Measurements from ENCODE around the gene GNL3L.
"Not testable (repeated sequence)": the region's sequence is repeated elsewhere in the genome, so short reads cannot be mapped to it uniquely, and the experiment has no call there.

GNL3L gene

GRCh38 chrX:54550821-54551220, 20.8 kb downstream of the GNL3L start:
- H2AFZ ChIP-seq (ENCODE audit: low read depth, low read length) = no peak overlapping the region
- H3K4me2 ChIP-seq (ENCODE audit: low read length) = no peak overlapping the region
- TF ChIP-seq CTCF (IDR thresholded peaks at IDR 0.05; ENCODE audit: low read depth, low read length) (no peak), EZH2phosphoT487 (IDR thresholded peaks at IDR 0.05; ENCODE audit: low read depth) (no peak)
- H3K27me3 ChIP-seq (ENCODE audit: low read depth, low read length) = no peaks in the 10 kb centered on the region
- no peaks in the 10 kb centered on the region; the same call in 1 of the 2 replicates for H4K20me1 ChIP-seq (ENCODE audit: insufficient read depth, low read length)
- H3K9me3 ChIP-seq (ENCODE audit: insufficient read depth, low read length) = no peaks in the 10 kb centered on the region
- no peak overlapping the region for H3K27ac ChIP-seq (ENCODE audit: low read length)
- no peak overlapping the region for H3K4me3 ChIP-seq (ENCODE audit: low read length)
- H3K9ac ChIP-seq (ENCODE audit: low read length) = no peak overlapping the region
- H3K79me2 ChIP-seq (ENCODE audit: low read length) = no peaks in the 10 kb centered on the region
- H3K36me3 ChIP-seq (replicated peaks; ENCODE audit: low read depth, low read length) = peaks cover 27% of the 10 kb centered on the region
- no peaks in the 10 kb centered on the region for H3K4me1 ChIP-seq (ENCODE audit: low read length)

- no peaks in the 10 kb centered on the region for H3K27me3 ChIP-seq (ENCODE audit: low read depth, low read length)
- H3K36me3 ChIP-seq (replicated peaks; ENCODE audit: low read depth, low read length) = peaks cover 22% of the 10 kb centered on the region
- no peak overlapping the region for H2AFZ ChIP-seq (ENCODE audit: low read depth, low read length)
- no peak overlapping the region for H3K9ac ChIP-seq (ENCODE audit: low read length)
- no peak for TF ChIP-seq EZH2phosphoT487 (IDR thresholded peaks at IDR 0.05; ENCODE audit: low read depth)
- TF ChIP-seq CTCF (IDR thresholded peaks at IDR 0.05; ENCODE audit: low read depth, low read length) = no peak
- H3K79me2 ChIP-seq (ENCODE audit: low read length) = no peaks in the 10 kb centered on the region
- H3K4me1 ChIP-seq (ENCODE audit: low read length) = no peaks in the 10 kb centered on the region
- H3K27ac ChIP-seq (ENCODE audit: low read length) = no peak overlapping the region
- H4K20me1 ChIP-seq (ENCODE audit: insufficient read depth, low read length) = no peaks in the 10 kb centered on the region; the same call in 1 of the 2 replicates
- no peak overlapping the region for H3K4me3 ChIP-seq (ENCODE audit: low read length)
- H3K4me2 ChIP-seq (ENCODE audit: low read length) = no peak overlapping the region
- H3K9me3 ChIP-seq (ENCODE audit: insufficient read depth, low read length) = no peaks in the 10 kb centered on the region
These were observed 21.8 kb downstream of the GNL3L start for GRCh38 chrX:54551801-54552200.

GRCh38 chrX:54555006-54555405, 25.0 kb downstream of the GNL3L start:
- not testable (repeated sequence) for H3K4me2 ChIP-seq (ENCODE audit: low read length); H2AFZ ChIP-seq (ENCODE audit: low read depth, low read length); H4K20me1 ChIP-seq (ENCODE audit: insufficient read depth, low read length); H3K27me3 ChIP-seq (ENCODE audit: low read depth, low read length); H3K9me3 ChIP-seq (ENCODE audit: insufficient read depth, low read length); H3K9ac ChIP-seq (ENCODE audit: low read length); H3K4me1 ChIP-seq (ENCODE audit: low read length); H3K4me3 ChIP-seq (ENCODE audit: low read length); H3K27ac ChIP-seq (ENCODE audit: low read length); H3K79me2 ChIP-seq (ENCODE audit: low read length)
- peaks cover 24% of the 10 kb centered on the region for H3K36me3 ChIP-seq (replicated peaks; ENCODE audit: low read depth, low read length)

GRCh38 chrX:54560411-54560810, 30.4 kb downstream of the GNL3L start:
- H3K9me3 ChIP-seq (ENCODE audit: insufficient read depth, low read length) = no peaks in the 10 kb centered on the region
- no peak overlapping the region for H2AFZ ChIP-seq (ENCODE audit: low read depth, low read length)
- no peak overlapping the region for H3K27ac ChIP-seq (ENCODE audit: low read length)
- no peak overlapping the region for H3K4me3 ChIP-seq (ENCODE audit: low read length)
- H3K4me2 ChIP-seq (ENCODE audit: low read length) = no peak overlapping the region
- H3K36me3 ChIP-seq (replicated peaks; ENCODE audit: low read depth, low read length) = peaks cover 32% of the 10 kb centered on the region
- H3K4me1 ChIP-seq (ENCODE audit: low read length) = peaks cover 9% of the 10 kb centered on the region
- H3K79me2 ChIP-seq (ENCODE audit: low read length) = no peaks in the 10 kb centered on the region
- no peak overlapping the region for H3K9ac ChIP-seq (ENCODE audit: low read length)
- H4K20me1 ChIP-seq (ENCODE audit: insufficient read depth, low read length) = no peaks in the 10 kb centered on the region
- H3K27me3 ChIP-seq (ENCODE audit: low read depth, low read length) = no peaks in the 10 kb centered on the region
- TF ChIP-seq CTCF (IDR thresholded peaks at IDR 0.05; ENCODE audit: low read depth, low read length) = no peak
- TF ChIP-seq EZH2phosphoT487 (IDR thresholded peaks at IDR 0.05; ENCODE audit: low read depth) = no peak

GRCh38 chrX:54561622-54562021, 31.6 kb downstream of the GNL3L start:
- H2AFZ ChIP-seq (ENCODE audit: low read depth, low read length) = no peak overlapping the region
- no peaks in the 10 kb centered on the region for H3K79me2 ChIP-seq (ENCODE audit: low read length)
- peaks cover 32% of the 10 kb centered on the region for H3K36me3 ChIP-seq (replicated peaks; ENCODE audit: low read depth, low read length)
- TF ChIP-seq EZH2phosphoT487 (IDR thresholded peaks at IDR 0.05; ENCODE audit: low read depth) (no peak), CTCF (IDR thresholded peaks at IDR 0.05; ENCODE audit: low read depth, low read length) (no peak)
- no peaks in the 10 kb centered on the region for H3K9me3 ChIP-seq (ENCODE audit: insufficient read depth, low read length)
- no peak overlapping the region for H3K4me3 ChIP-seq (ENCODE audit: low read length)
- H3K4me1 ChIP-seq (ENCODE audit: low read length) = peaks cover 9% of the 10 kb centered on the region
- H3K4me2 ChIP-seq (ENCODE audit: low read length) = no peak overlapping the region
- no peak overlapping the region for H3K9ac ChIP-seq (ENCODE audit: low read length)
- no peaks in the 10 kb centered on the region for H4K20me1 ChIP-seq (ENCODE audit: insufficient read depth, low read length)
- H3K27ac ChIP-seq (ENCODE audit: low read length) = no peak overlapping the region
- H3K27me3 ChIP-seq (ENCODE audit: low read depth, low read length) = no peaks in the 10 kb centered on the region
